ENCODE results near the gene STOX2.

Gene STOX2

GRCh38 chr4:183918696-183919095 lies 13.6 kb downstream of the STOX2 start:
- H3K9me3 ChIP-seq (ENCODE audit: insufficient read depth, low read depth, low read length), result no peaks in the 10 kb centered on the region
- H3K4me3 ChIP-seq (ENCODE audit: low read length), result no peak overlapping the region
- no peaks in the 10 kb centered on the region for H3K27me3 ChIP-seq (ENCODE audit: insufficient read depth, low read length)
- no peaks in the 10 kb centered on the region for H3K36me3 ChIP-seq (ENCODE audit: insufficient read depth, low read depth, low read length)
- H3K27ac ChIP-seq (ENCODE audit: low read length), result no peak overlapping the region
- H3K4me1 ChIP-seq (ENCODE audit: insufficient read depth, low read length), result peaks cover 6% of the 10 kb centered on the region; the same call in 1 of the 2 replicates
- H3K9ac ChIP-seq (ENCODE audit: low read depth, low read length), result no peak overlapping the region

- H3K27me3 ChIP-seq (ENCODE audit: insufficient read depth, low read length), result no peaks in the 10 kb centered on the region
- no peak overlapping the region for H3K27ac ChIP-seq (ENCODE audit: low read length)
- no peaks in the 10 kb centered on the region for H3K9me3 ChIP-seq (ENCODE audit: insufficient read depth, low read depth, low read length)
- peaks cover 6% of the 10 kb centered on the region; the same call in 1 of the 2 replicates for H3K4me1 ChIP-seq (ENCODE audit: insufficient read depth, low read length)
- H3K36me3 ChIP-seq (ENCODE audit: insufficient read depth, low read depth, low read length), result no peaks in the 10 kb centered on the region
- H3K9ac ChIP-seq (ENCODE audit: low read depth, low read length), result no peak overlapping the region
- H3K4me3 ChIP-seq (ENCODE audit: low read length), result no peak overlapping the region
Measured at GRCh38 chr4:183919141-183919540, 14.0 kb downstream of the STOX2 start.

- no peaks in the 10 kb centered on the region for H3K27me3 ChIP-seq (ENCODE audit: insufficient read depth, low read length)
- no peak overlapping the region for H3K9ac ChIP-seq (ENCODE audit: low read depth, low read length)
- H3K4me1 ChIP-seq (ENCODE audit: insufficient read depth, low read length), result peaks cover 6% of the 10 kb centered on the region; the same call in 1 of the 2 replicates
- H3K4me3 ChIP-seq (ENCODE audit: low read length), result no peak overlapping the region
- H3K9me3 ChIP-seq (ENCODE audit: insufficient read depth, low read depth, low read length), result no peaks in the 10 kb centered on the region
- no peaks in the 10 kb centered on the region for H3K36me3 ChIP-seq (ENCODE audit: insufficient read depth, low read depth, low read length)
- no peak overlapping the region for H3K27ac ChIP-seq (ENCODE audit: low read length)
Measured at GRCh38 chr4:183920512-183920911, 15.4 kb downstream of the STOX2 start.

- H3K9ac ChIP-seq (ENCODE audit: low read depth, low read length), result no peak overlapping the region
- H3K36me3 ChIP-seq (ENCODE audit: insufficient read depth, low read depth, low read length), result no peaks in the 10 kb centered on the region
- H3K27me3 ChIP-seq (ENCODE audit: insufficient read depth, low read length), result no peaks in the 10 kb centered on the region
- no peaks in the 10 kb centered on the region for H3K9me3 ChIP-seq (ENCODE audit: insufficient read depth, low read depth, low read length)
- H3K27ac ChIP-seq (ENCODE audit: low read length), result no peak overlapping the region
- peaks cover 6% of the 10 kb centered on the region; the same call in 1 of the 2 replicates for H3K4me1 ChIP-seq (ENCODE audit: insufficient read depth, low read length)
- no peak overlapping the region for H3K4me3 ChIP-seq (ENCODE audit: low read length)
Measured at GRCh38 chr4:183921335-183921734, 16.2 kb downstream of the STOX2 start.

- Histone ChIP-seq H3K4me3 (ENCODE audit: low read length) (no peak overlapping the region), H3K27ac (ENCODE audit: low read length) (no peak overlapping the region), H3K9ac (ENCODE audit: low read depth, low read length) (no peak overlapping the region)
Measured at GRCh38 chr4:183924362-183925044, 19.4 kb downstream of the STOX2 start.

GRCh38 chr4:183926950-183927349 lies 21.8 kb downstream of the STOX2 start:
- no peaks in the 10 kb centered on the region for H3K27me3 ChIP-seq (ENCODE audit: insufficient read depth, low read length)
- no peak overlapping the region for H3K27ac ChIP-seq (ENCODE audit: low read length)
- H3K36me3 ChIP-seq (ENCODE audit: insufficient read depth, low read depth, low read length), result no peaks in the 10 kb centered on the region
- H3K4me1 ChIP-seq (ENCODE audit: insufficient read depth, low read length), result no peaks in the 10 kb centered on the region
- H3K9me3 ChIP-seq (ENCODE audit: insufficient read depth, low read depth, low read length), result no peaks in the 10 kb centered on the region
- no peak overlapping the region for H3K4me3 ChIP-seq (ENCODE audit: low read length)
- H3K9ac ChIP-seq (ENCODE audit: low read depth, low read length), result no peak overlapping the region

More at GRCh38 chr4:183924362-183925044, 19.4 kb downstream of the STOX2 start:
- no peaks in the 10 kb centered on the region for H3K27me3 ChIP-seq (ENCODE audit: insufficient read depth, low read length)
- H3K36me3 ChIP-seq (ENCODE audit: insufficient read depth, low read depth, low read length), result no peaks in the 10 kb centered on the region
- no peaks in the 10 kb centered on the region for H3K9me3 ChIP-seq (ENCODE audit: insufficient read depth, low read depth, low read length)
- H3K4me1 ChIP-seq (ENCODE audit: insufficient read depth, low read length), result peaks cover 6% of the 10 kb centered on the region; the same call in 1 of the 2 replicates

GRCh38 chr4:183932576-183932975 lies 27.5 kb downstream of the STOX2 start:
- Histone ChIP-seq H3K9me3 (ENCODE audit: insufficient read depth, low read depth, low read length) (no peaks in the 10 kb centered on the region), H3K36me3 (ENCODE audit: insufficient read depth, low read depth, low read length) (no peaks in the 10 kb centered on the region), H3K27ac (ENCODE audit: low read length) (no peak overlapping the region), H3K4me3 (ENCODE audit: low read length) (no peak overlapping the region), H3K4me1 (ENCODE audit: insufficient read depth, low read length) (peaks cover 30% of the 10 kb centered on the region), H3K9ac (ENCODE audit: low read depth, low read length) (no peak overlapping the region), H3K27me3 (ENCODE audit: insufficient read depth, low read length) (no peaks in the 10 kb centered on the region)

GRCh38 chr4:183934761-183935160 lies 29.7 kb downstream of the STOX2 start:
- Histone ChIP-seq H3K9ac (ENCODE audit: low read depth, low read length) (no peak overlapping the region), H3K4me3 (ENCODE audit: low read length) (no peak overlapping the region; the same call in 1 of the 2 replicates), H3K36me3 (ENCODE audit: insufficient read depth, low read depth, low read length) (no peaks in the 10 kb centered on the region), H3K27ac (ENCODE audit: low read length) (no peak overlapping the region), H3K27me3 (ENCODE audit: insufficient read depth, low read length) (no peaks in the 10 kb centered on the region), H3K9me3 (ENCODE audit: insufficient read depth, low read depth, low read length) (no peaks in the 10 kb centered on the region), H3K4me1 (ENCODE audit: insufficient read depth, low read length) (peaks cover 30% of the 10 kb centered on the region)

GRCh38 chr4:183935355-183936005 lies 30.4 kb downstream of the STOX2 start:
- Histone ChIP-seq H3K27me3 (ENCODE audit: insufficient read depth, low read length) (no peaks in the 10 kb centered on the region), H3K9ac (ENCODE audit: low read depth, low read length) (peak overlapping the region; percentile 17; the same call in 1 of the 2 replicates), H3K36me3 (ENCODE audit: insufficient read depth, low read depth, low read length) (no peaks in the 10 kb centered on the region), H3K27ac (ENCODE audit: low read length) (no peak overlapping the region), H3K9me3 (ENCODE audit: insufficient read depth, low read depth, low read length) (no peaks in the 10 kb centered on the region), H3K4me3 (ENCODE audit: low read length) (no peak overlapping the region; the same call in none of the 2 replicates), H3K4me1 (ENCODE audit: insufficient read depth, low read length) (peaks cover 30% of the 10 kb centered on the region)

- Histone ChIP-seq H3K4me1 (ENCODE audit: insufficient read depth, low read length) (peaks cover 30% of the 10 kb centered on the region), H3K27me3 (ENCODE audit: insufficient read depth, low read length) (no peaks in the 10 kb centered on the region), H3K4me3 (ENCODE audit: low read length) (no peak overlapping the region; the same call in 1 of the 2 replicates), H3K9me3 (ENCODE audit: insufficient read depth, low read depth, low read length) (no peaks in the 10 kb centered on the region), H3K36me3 (ENCODE audit: insufficient read depth, low read depth, low read length) (no peaks in the 10 kb centered on the region), H3K27ac (ENCODE audit: low read length) (no peak overlapping the region), H3K9ac (ENCODE audit: low read depth, low read length) (peak overlapping the region; percentile 17; the same call in 1 of the 2 replicates)
Measured at GRCh38 chr4:183936047-183936446, 30.9 kb downstream of the STOX2 start.

GRCh38 chr4:183936574-183937345 lies 31.7 kb downstream of the STOX2 start:
- Histone ChIP-seq H3K27me3 (ENCODE audit: insufficient read depth, low read length) (no peaks in the 10 kb centered on the region), H3K9ac (ENCODE audit: low read depth, low read length) (no peak overlapping the region), H3K4me3 (ENCODE audit: low read length) (no peak overlapping the region), H3K4me1 (ENCODE audit: insufficient read depth, low read length) (peaks cover 30% of the 10 kb centered on the region), H3K27ac (ENCODE audit: low read length) (no peak overlapping the region), H3K36me3 (ENCODE audit: insufficient read depth, low read depth, low read length) (no peaks in the 10 kb centered on the region), H3K9me3 (ENCODE audit: insufficient read depth, low read depth, low read length) (no peaks in the 10 kb centered on the region)
